Activated T-cell treated with anti-CD3 and anti-CD28 coated beads, Interleukin-2, amount 50 U/mL, for 24 hours (primary cell): ENCODE measurements around the gene ARMC5.
A peak's percentile ranks its signal among the peaks of the same experiment; 100 is the strongest.
"Not testable (repeated sequence)": the region's sequence is repeated elsewhere in the genome, so short reads cannot be mapped to it uniquely, and the experiment has no call there.

ENCODE experiments used
- DNase-seq: peaks from one replicate; pipeline ENCODE4 v3.0.0-alpha.2; 2020
- H3K27ac Mint-ChIP-seq: 2 replicates; pipeline ENCODE4 v1.8.0; 2020; ENCODE audit warnings: mild to moderate bottlenecking, mixed read lengths
- H3K27me3 Mint-ChIP-seq: 2 replicates; pipeline ENCODE4 v1.8.0; 2020; ENCODE audit warnings: mixed read lengths
- H3K36me3 Mint-ChIP-seq: 2 replicates; pipeline ENCODE4 v1.8.0; 2020; ENCODE audit warnings: low read depth, mixed read lengths
- H3K4me1 Mint-ChIP-seq: 2 replicates; pipeline ENCODE4 v1.8.0; 2020; ENCODE audit warnings: low read depth, mixed read lengths
- H3K4me3 Mint-ChIP-seq: 2 replicates; pipeline ENCODE4 v1.8.0; 2020; ENCODE audit warnings: mild to moderate bottlenecking, moderate library complexity, mixed read lengths
- H3K9me3 Mint-ChIP-seq: 2 replicates; pipeline ENCODE4 v1.8.0; 2020; ENCODE audit warnings: mixed read lengths

The ARMC5 gene

GRCh38 chr16:31503555-31503954 is 44.3 kb downstream of the ARMC5 start:
- Mint-ChIP-seq H3K4me1 (peaks cover 40% of the 10 kb centered on the region), H3K36me3 (peaks cover 58% of the 10 kb centered on the region)
- not testable (repeated sequence) for H3K4me3 Mint-ChIP-seq, H3K9me3 Mint-ChIP-seq, DNase-seq, H3K27me3 Mint-ChIP-seq, H3K27ac Mint-ChIP-seq

GRCh38 chr16:31504159-31504558 is 44.9 kb downstream of the ARMC5 start:
- Mint-ChIP-seq H3K27ac (peak overlapping the region; percentile 97), H3K9me3 (no peaks in the 10 kb centered on the region), H3K36me3 (peaks cover 58% of the 10 kb centered on the region), H3K4me1 (peaks cover 46% of the 10 kb centered on the region), H3K27me3 (no peaks in the 10 kb centered on the region), H3K4me3 (no peak overlapping the region)
- no peak for DNase-seq

GRCh38 chr16:31505483-31505882 is 46.2 kb downstream of the ARMC5 start:
- peak overlapping the region; percentile 94 for H3K4me3 Mint-ChIP-seq
- H3K9me3 Mint-ChIP-seq = no peaks in the 10 kb centered on the region
- peaks cover 54% of the 10 kb centered on the region for H3K4me1 Mint-ChIP-seq
- H3K27me3 Mint-ChIP-seq = no peaks in the 10 kb centered on the region
- peaks cover 48% of the 10 kb centered on the region for H3K36me3 Mint-ChIP-seq
- DNase-seq = no peak
- H3K27ac Mint-ChIP-seq = peak overlapping the region; percentile 97

- Mint-ChIP-seq H3K36me3 (peaks cover 44% of the 10 kb centered on the region), H3K4me1 (peaks cover 55% of the 10 kb centered on the region), H3K27ac (peak overlapping the region; percentile 97), H3K27me3 (no peaks in the 10 kb centered on the region), H3K9me3 (no peaks in the 10 kb centered on the region), H3K4me3 (peak overlapping the region; percentile 94)
- DNase-seq = no peak
Observed at GRCh38 chr16:31507617-31507928, 48.3 kb downstream of the ARMC5 start.

GRCh38 chr16:31507929-31508705 is 48.8 kb downstream of the ARMC5 start, which contains the start of gene RUSF1:
RUSF1 (minus strand) TSS chr16:31508391; CDS start chr16:31508373, 18 bp downstream.
- Mint-ChIP-seq H3K4me3 (peak within 1 kb of the TSS; percentile 94), H3K4me1 (peaks cover 53% of the 10 kb centered on the region), H3K9me3 (no peaks in the 10 kb centered on the region)

GRCh38 chr16:31508706-31509195 is 49.5 kb downstream of the ARMC5 start:
- Mint-ChIP-seq H3K4me3 (peak overlapping the region; percentile 94), H3K9me3 (no peaks in the 10 kb centered on the region), H3K27ac (peak overlapping the region; percentile 97), H3K27me3 (no peaks in the 10 kb centered on the region), H3K36me3 (peaks cover 44% of the 10 kb centered on the region), H3K4me1 (peaks cover 51% of the 10 kb centered on the region)
- no peak for DNase-seq

More at GRCh38 chr16:31507929-31508705, 48.8 kb downstream of the ARMC5 start, which contains the start of gene RUSF1:
- H3K36me3 Mint-ChIP-seq = peaks cover 44% of the 10 kb centered on the region
- H3K27me3 Mint-ChIP-seq = no peaks in the 10 kb centered on the region
- H3K27ac Mint-ChIP-seq = peak within 1 kb of the TSS; percentile 97
- DNase-seq = peak; percentile 91

- peaks cover 20% of the 10 kb centered on the region for H3K4me1 Mint-ChIP-seq
- H3K36me3 Mint-ChIP-seq = peaks cover 12% of the 10 kb centered on the region
- no peak overlapping the region for H3K27ac Mint-ChIP-seq
- no peak overlapping the region for H3K4me3 Mint-ChIP-seq
- H3K9me3 Mint-ChIP-seq = peaks cover 3% of the 10 kb centered on the region
- H3K27me3 Mint-ChIP-seq = no peaks in the 10 kb centered on the region
- no peak for DNase-seq
Observed at GRCh38 chr16:31513126-31513525, 53.8 kb downstream of the ARMC5 start.

- H3K27ac Mint-ChIP-seq = no peak overlapping the region
- H3K36me3 Mint-ChIP-seq = peaks cover 4% of the 10 kb centered on the region
- no peaks in the 10 kb centered on the region for H3K27me3 Mint-ChIP-seq
- no peak overlapping the region for H3K4me3 Mint-ChIP-seq
- H3K9me3 Mint-ChIP-seq = peaks cover 3% of the 10 kb centered on the region
- peaks cover 15% of the 10 kb centered on the region for H3K4me1 Mint-ChIP-seq
- DNase-seq = no peak
Observed at GRCh38 chr16:31513884-31514283, 54.6 kb downstream of the ARMC5 start.
